GDM1 (cell line): Measurements from ENCODE around the gene MPO.

Experiments used
- DNase-seq: peaks from one replicate; lab custom pipeline; 2025; lab: John Stamatoyannopoulos, UW

The MPO gene

GRCh38 chr17:58279736-58280479 is 827 bp downstream of the MPO start:
- DNase-seq: no peak

- no peak for DNase-seq
Measured at GRCh38 chr17:58279016-58279711, 1.6 kb downstream of the MPO start.

- no peak for DNase-seq
Measured at GRCh38 chr17:58278661-58279015, 2.1 kb downstream of the MPO start.

DNA sequence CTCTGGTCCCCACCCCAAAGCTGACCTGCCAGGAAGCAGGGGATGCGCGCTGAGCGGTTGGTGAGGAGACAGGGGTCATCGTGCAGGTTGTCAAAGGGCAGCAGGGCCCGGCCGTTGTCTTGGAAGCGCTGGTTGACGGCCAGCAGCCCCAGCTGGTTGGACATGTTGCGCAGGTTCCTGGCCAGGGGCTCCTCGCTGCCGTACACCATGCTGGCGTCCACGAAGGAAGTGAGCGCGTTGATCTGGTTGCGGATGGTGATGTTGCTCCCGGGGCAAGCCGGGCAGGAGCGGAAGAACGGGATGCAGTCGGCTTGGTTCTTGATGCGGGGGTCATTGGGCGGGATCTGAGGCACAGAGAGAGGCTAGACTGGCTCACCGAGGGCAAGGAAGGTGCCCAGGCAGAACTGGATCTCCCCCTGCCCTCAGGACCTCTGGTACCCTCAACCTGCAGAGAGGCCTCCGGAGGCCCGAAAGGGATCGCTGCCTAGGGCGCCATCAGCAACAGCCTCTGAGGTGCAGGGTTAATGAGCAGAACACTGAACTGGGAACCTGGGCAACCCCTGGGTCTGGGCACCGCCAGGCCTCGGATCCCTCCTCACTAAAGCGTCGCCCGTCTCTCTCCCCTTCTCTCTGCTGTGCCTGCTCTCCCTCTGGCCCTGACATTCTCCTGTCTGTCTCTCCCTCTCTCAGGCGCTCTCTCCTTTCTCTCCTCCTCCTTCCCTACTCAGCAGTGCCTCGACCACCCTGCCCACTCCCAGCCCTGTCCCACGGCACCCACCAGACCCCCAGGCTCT is 2.7 kb downstream of the MPO start:
- no peak for DNase-seq

- DNase-seq: no peak
Measured at GRCh38 chr17:58277107-58277801, 3.5 kb downstream of the MPO start.

DNA sequence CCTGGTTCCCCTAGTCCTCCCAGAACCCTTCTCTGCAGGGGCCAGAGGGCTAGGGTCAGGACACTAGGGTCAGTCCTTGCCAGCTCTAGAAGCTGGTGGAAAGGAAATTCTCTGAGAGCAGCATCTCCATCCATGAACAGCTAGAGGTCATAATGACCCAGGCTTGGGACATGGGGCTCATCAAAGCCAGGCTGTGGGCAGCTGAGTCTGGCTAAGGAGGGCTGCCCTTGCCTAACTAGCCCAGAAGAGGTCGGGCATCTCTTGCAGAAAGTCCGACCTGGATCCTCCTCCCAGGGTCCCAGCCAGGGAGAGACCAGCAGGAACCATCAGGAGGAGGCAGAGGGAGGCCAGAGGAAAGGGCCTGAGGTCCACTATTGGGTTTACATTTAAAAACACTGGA is 4.3 kb downstream of the MPO start:
- DNase-seq: no peak

DNA sequence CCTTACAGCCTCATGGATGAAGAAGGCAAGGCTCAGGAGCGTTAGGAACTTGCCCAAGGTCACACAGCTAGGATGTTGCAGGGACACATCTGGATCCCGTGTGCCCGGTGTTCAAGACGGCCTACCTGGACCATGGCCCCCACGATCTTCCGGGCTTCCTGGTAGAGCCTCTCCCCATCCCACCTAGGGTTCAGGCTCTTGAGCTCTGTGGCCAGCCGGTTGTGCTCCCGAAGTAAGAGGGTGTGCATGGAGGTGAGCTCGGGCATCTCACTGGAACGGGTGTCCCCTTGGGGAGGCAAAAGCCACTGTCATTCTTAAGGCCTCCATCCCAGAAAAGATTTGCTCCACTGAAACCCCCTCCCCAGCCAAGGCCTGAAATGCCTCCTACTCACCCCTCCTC is 5.3 kb downstream of the MPO start:
- DNase-seq: no peak

DNA sequence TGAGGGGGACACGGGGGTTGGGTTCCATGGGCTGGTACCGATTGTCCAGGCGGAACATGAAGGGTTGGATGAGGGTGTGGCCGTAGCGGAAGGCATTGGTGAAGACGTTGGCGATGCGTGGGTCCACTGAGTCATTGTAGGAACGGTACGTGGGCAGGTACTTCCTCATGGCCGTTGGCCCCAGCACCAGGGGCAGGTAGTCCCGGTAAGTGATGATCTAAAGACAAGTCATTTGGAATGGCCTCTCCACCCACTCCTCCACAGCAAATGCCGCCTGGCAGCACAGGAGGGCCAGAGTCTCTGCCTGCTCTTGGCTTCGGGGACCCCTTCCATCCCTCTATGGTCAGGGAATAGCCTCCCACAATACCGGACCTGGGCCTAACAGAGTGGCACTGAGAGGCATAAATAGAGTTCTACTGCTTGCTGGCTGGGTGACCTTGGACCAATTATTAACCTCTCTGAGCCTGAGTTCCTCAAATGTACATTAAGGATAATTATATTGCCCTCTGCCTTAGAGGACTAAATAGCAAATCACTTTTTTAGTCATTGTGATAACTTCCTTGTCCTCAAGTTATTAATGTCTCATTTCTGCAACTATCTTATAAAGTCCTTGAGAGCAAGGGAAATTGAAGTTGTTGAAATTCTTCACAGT is 7.2 kb downstream of the MPO start:
- no peak for DNase-seq

- no peak for DNase-seq
Measured at GRCh38 chr17:58272367-58273280, 8.1 kb downstream of the MPO start.

GRCh38 chr17:58271216-58271931 is 9.4 kb downstream of the MPO start:
- no peak for DNase-seq

GRCh38 chr17:58270476-58271215 is 10.1 kb downstream of the MPO start:
- no peak for DNase-seq

GRCh38 chr17:58269557-58270291 is 11.0 kb downstream of the MPO start:
- DNase-seq: no peak

DNA sequence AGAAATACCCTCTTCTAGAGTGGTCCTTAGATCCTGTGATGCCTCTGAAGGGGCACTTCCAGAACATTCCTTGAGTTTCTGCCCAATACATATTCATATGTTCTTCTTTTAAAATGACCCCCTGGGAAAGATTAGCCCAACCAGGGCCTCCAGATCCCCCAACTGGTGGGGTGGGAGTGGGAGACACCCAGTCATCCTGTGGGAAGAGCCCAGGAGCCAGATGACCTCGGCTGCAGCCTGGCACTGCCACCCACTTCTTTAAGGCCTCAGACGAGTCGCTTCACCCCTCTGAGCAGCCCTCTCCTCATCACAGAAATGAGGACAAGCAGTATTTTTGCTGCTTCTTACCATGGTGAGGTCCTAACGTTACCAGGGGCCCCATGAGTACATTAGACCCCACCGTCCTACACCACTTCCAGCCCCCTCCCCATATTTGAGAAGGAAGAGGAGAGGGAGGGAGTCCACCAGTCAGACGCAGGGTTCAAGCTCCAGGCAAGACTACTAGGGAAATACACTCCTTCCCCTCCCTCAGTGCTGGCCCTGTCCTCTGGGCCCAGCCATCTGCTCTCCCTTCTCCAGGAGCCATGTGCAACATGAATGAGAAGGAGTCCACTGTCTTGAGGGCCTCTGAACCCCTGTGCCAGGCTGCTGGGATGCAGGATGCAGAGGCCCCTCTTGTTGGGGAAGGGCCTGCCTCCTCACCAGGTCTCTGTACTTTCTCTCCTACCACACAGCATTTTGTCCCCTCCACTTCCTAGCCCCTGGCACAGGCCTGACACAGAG is 11.8 kb downstream of the MPO start:
- DNase-seq: no peak

GRCh38 chr17:58268326-58268725 is 12.4 kb downstream of the MPO start:
- no peak for DNase-seq

- DNase-seq: no peak
Measured at GRCh38 chr17:58267347-58268324, 13.1 kb downstream of the MPO start.
